IMR-90 (cell line): ENCODE measurements around the gene ERMAP. TPM values are rescaled to one million over a fixed set of nuclear protein-coding genes. Genes with fewer than 3 reads are reported as not detected.

Experiments used
- ATAC-seq: fragments of 200-7000 bp; cut with Tn5 transposase; 2 replicates; pipeline ENCODE4 v1.9.1; 2020; ENCODE audit warnings: low read depth, mild to moderate bottlenecking, moderate library complexity
- BruUV-seq: library from RNA; stranded (reverse); fragments of 400-500 nt; replicated peaks from 2 replicates; lab custom pipeline; 2021; lab: Mats Ljungman, UMichigan
- CTCF ChIA-PET: fragments of 300-600 bp; formaldehyde crosslinking; extraction: SDS; loops from one replicate; lab custom pipeline; 2021; ENCODE audit warnings: antibody characterized with exemption; lab: Yijun Ruan, JAX
- POLR2A ChIA-PET: fragments of 300-600 bp; sonication (Branson Sonifier 250); formaldehyde crosslinking; loops from one replicate; lab custom pipeline; 2022; ENCODE audit warnings: antibody characterized with exemption; ENCODE audit not compliant: unreplicated experiment; lab: Charles Lee
- DNase-seq: peaks from one replicate; pipeline ENCODE4 v3.0.0; 2013
- H2AFZ ChIP-seq: replicated peaks from 2 replicates; pipeline ENCODE3; 2013; ENCODE audit warnings: low read length, mild to moderate bottlenecking; ENCODE audit not compliant: poor library complexity
- H2AK5ac ChIP-seq: 2 replicates; pipeline ENCODE4 v1.6.1; 2013; ENCODE audit warnings: low read depth, low read length, inconsistent platforms
- H2AK9ac ChIP-seq: replicated peaks from 2 replicates; pipeline ENCODE3; 2013; ENCODE audit warnings: mild to moderate bottlenecking, low read depth, low read length, moderate library complexity; ENCODE audit not compliant: poor library complexity
- H2BK120ac ChIP-seq: 2 replicates; pipeline ENCODE4 v1.6.1; 2013; ENCODE audit warnings: low read depth, low read length, inconsistent platforms
- H2BK15ac ChIP-seq: 3 replicates; pipeline ENCODE4 v1.6.1; 2013; ENCODE audit warnings: low read depth, low read length, inconsistent platforms
- H2BK20ac ChIP-seq: 2 replicates; pipeline ENCODE4 v1.6.1; 2013; ENCODE audit warnings: low read depth, mild to moderate bottlenecking, inconsistent platforms, low read length, moderate library complexity
- H2BK5ac ChIP-seq: 2 replicates; pipeline ENCODE4 v1.6.1; 2013; ENCODE audit warnings: mild to moderate bottlenecking, low read depth, low read length, inconsistent platforms; ENCODE audit not compliant: poor library complexity, severe bottlenecking
- H3K14ac ChIP-seq: replicated peaks from 2 replicates; pipeline ENCODE4 v1.6.1; 2013; ENCODE audit warnings: low read depth, low read length, inconsistent platforms
- H3K18ac ChIP-seq: 2 replicates; pipeline ENCODE4 v1.6.1; 2013; ENCODE audit warnings: low read depth, low read length, control low read depth
- H3K23ac ChIP-seq: 2 replicates; pipeline ENCODE4 v1.6.1; 2013; ENCODE audit warnings: low read depth, low read length, inconsistent platforms
- H3K27ac ChIP-seq: 2 replicates; pipeline ENCODE4 v1.5.1; 2013; ENCODE audit warnings: mild to moderate bottlenecking, control low read depth, low read length; ENCODE audit not compliant: insufficient read depth
- H3K27me3 ChIP-seq: 2 replicates; pipeline ENCODE4 v1.6.1; 2013; ENCODE audit warnings: low read length; ENCODE audit not compliant: control insufficient read depth, insufficient read depth
- H3K36me3 ChIP-seq: 2 replicates; pipeline ENCODE4 v1.6.1; 2013; ENCODE audit warnings: low read length, mixed read lengths; ENCODE audit not compliant: control insufficient read depth, insufficient read depth
- H3K4ac ChIP-seq: 2 replicates; pipeline ENCODE4 v1.6.1; 2013; ENCODE audit warnings: low read depth, low read length, inconsistent platforms
- H3K4me1 ChIP-seq: 2 replicates; pipeline ENCODE4 v1.6.1; 2013; ENCODE audit warnings: low read length, mixed read lengths; ENCODE audit not compliant: control insufficient read depth, insufficient read depth
- H3K4me2 ChIP-seq: 2 replicates; pipeline ENCODE4 v1.6.1; 2013; ENCODE audit warnings: low read depth, mild to moderate bottlenecking, control low read depth, low read length, moderate library complexity
- H3K4me3 ChIP-seq: 2 replicates; pipeline ENCODE4 v1.5.1; 2013; ENCODE audit warnings: low read depth, mild to moderate bottlenecking, control low read depth, low read length, moderate library complexity; ENCODE audit not compliant: insufficient read depth
- H3K56ac ChIP-seq: 2 replicates; pipeline ENCODE4 v1.6.1; 2013; ENCODE audit warnings: low read length, inconsistent platforms; ENCODE audit not compliant: insufficient read depth; ENCODE audit errors: extremely low read depth
- H3K79me1 ChIP-seq, 2 experiments: 2 replicates each; pipeline ENCODE4 v1.6.1; 2013; ENCODE audit warnings: low read length in 2 of 2, inconsistent platforms in 1 of 2, low read depth in 1 of 2
- H3K9ac ChIP-seq: 2 replicates; pipeline ENCODE4 v1.6.1; 2013; ENCODE audit warnings: low read depth, low read length, control low read depth
- H3K9me1 ChIP-seq: 2 replicates; pipeline ENCODE4 v1.6.1; 2013; ENCODE audit warnings: low read length, inconsistent platforms; ENCODE audit not compliant: insufficient read depth
- H3K9me3 ChIP-seq: 2 replicates; pipeline ENCODE4 v1.6.1; 2013; ENCODE audit warnings: low read length; ENCODE audit not compliant: control insufficient read depth, insufficient read depth
- H4K20me1 ChIP-seq: 2 replicates; pipeline ENCODE4 v1.6.1; 2013; ENCODE audit warnings: low read length, inconsistent platforms; ENCODE audit not compliant: insufficient read depth
- H4K5ac ChIP-seq: 2 replicates; pipeline ENCODE4 v1.6.1; 2013; ENCODE audit warnings: mild to moderate bottlenecking, low read depth, low read length, control low read depth
- H4K8ac ChIP-seq, 2 experiments: 2 replicates each; pipeline ENCODE4 v1.6.1; 2013; ENCODE audit warnings: low read depth in 2 of 2, low read length in 2 of 2, control low read depth in 1 of 2, inconsistent platforms in 1 of 2
- H4K91ac ChIP-seq: 2 replicates; pipeline ENCODE4 v1.6.1; 2013; ENCODE audit warnings: low read depth, low read length, inconsistent platforms; ENCODE audit not compliant: insufficient read depth
- BHLHE40 ChIP-seq: fragments of 150-350 bp; IDR thresholded peaks from 2 replicates; pipeline ENCODE4 v1.6.1; 2016; ENCODE audit warnings: mild to moderate bottlenecking, low read depth, low read length
- CHD1 ChIP-seq: IDR thresholded peaks from 2 replicates; pipeline ENCODE4 v1.6.1; 2012; ENCODE audit warnings: low read depth, low read length, improper control_type of control experiment
- CTCF ChIP-seq: conservative IDR thresholded peaks from 2 replicates; pipeline ENCODE4 v1.5.1; 2012; ENCODE audit warnings: mild to moderate bottlenecking, low read depth, low read length, improper control_type of control experiment
- ELK1 ChIP-seq: fragments of 150-350 bp; IDR thresholded peaks from 2 replicates; pipeline ENCODE4 v1.6.1; 2016; ENCODE audit warnings: low read depth, mild to moderate bottlenecking, low read length, moderate library complexity, borderline replicate concordance
- FOS ChIP-seq: fragments of 150-350 bp; IDR thresholded peaks from 2 replicates; pipeline ENCODE4 v1.6.1; 2016; ENCODE audit warnings: low read depth, low read length
- MAFK ChIP-seq: IDR thresholded peaks from 2 replicates; pipeline ENCODE4 v1.6.1; 2012; ENCODE audit warnings: low read depth, low read length, improper control_type of control experiment
- MAZ ChIP-seq: IDR thresholded peaks from 2 replicates; pipeline ENCODE4 v1.6.1; 2012; ENCODE audit warnings: low read depth, mild to moderate bottlenecking, low read length, improper control_type of control experiment, moderate library complexity, borderline replicate concordance
- NFE2L2 ChIP-seq: fragments of 150-350 bp; IDR thresholded peaks from 2 replicates; pipeline ENCODE4 v1.6.1; 2016; ENCODE audit warnings: low read depth, mild to moderate bottlenecking, low read length
- POLR2A ChIP-seq: IDR thresholded peaks from 2 replicates; pipeline ENCODE4 v1.6.1; 2012; ENCODE audit warnings: mild to moderate bottlenecking, low read depth, low read length
- RAD21 ChIP-seq: IDR thresholded peaks from 2 replicates; pipeline ENCODE4 v1.6.1; 2012; ENCODE audit warnings: low read length, improper control_type of control experiment
- RCOR1 ChIP-seq: IDR thresholded peaks from 2 replicates; pipeline ENCODE4 v1.6.1; 2012; ENCODE audit warnings: mild to moderate bottlenecking, low read length, improper control_type of control experiment; ENCODE audit not compliant: insufficient replicate concordance
- SMC3 ChIP-seq: fragments of 150-350 bp; IDR thresholded peaks from 2 replicates; pipeline ENCODE4 v1.6.1; 2016; ENCODE audit warnings: low read depth, mild to moderate bottlenecking, antibody characterized with exemption, low read length, moderate library complexity
- USF2 ChIP-seq: fragments of 150-350 bp; IDR thresholded peaks from 2 replicates; pipeline ENCODE4 v1.6.1; 2017; ENCODE audit warnings: mild to moderate bottlenecking, antibody characterized with exemption, low read length, low read depth
- WGBS, 2 experiments: methylation state at CpG; one replicate each; pipeline versions ENCODE4 v1.1.5 to v1.1.7; 2013; ENCODE audit warnings: missing lambda C conversion rate in 2 of 2; ENCODE audit not compliant: insufficient read length in 1 of 2; ENCODE audit errors: extremely low coverage in 2 of 2; 5-methylcytosine and 5-hydroxymethylcytosine counted together
- dilution Hi-C: fragments of 300-500 bp; cut with HindIII; formaldehyde crosslinking; loops from one replicate; pipeline ENCODE4 v1.14.3; 2018; ENCODE audit warnings: low sequenced_read_pairs; ENCODE audit not compliant: unreplicated experiment
- in situ Hi-C: fragments of 300-500 bp; cut with MboI; formaldehyde crosslinking; loops from 3 replicates; pipeline ENCODE4 v1.14.3; 2019; ENCODE audit warnings: low sequenced_read_pairs, inconsistent platforms, mixed read lengths
- intact Hi-C: fragments of 100-400 bp; cut with micrococcal nuclease; formaldehyde crosslinking; loops from 2 replicates; pipeline ENCODE4 v1.10.0; 2022
- polyA plus RNA-seq, 3 experiments: library from polyadenylated mRNA; depleted of rRNA; stranded (reverse); fragments of >200 nt; gene quantifications; 2 replicates each; pipeline ENCODE4 v1.2.3, GENCODE V29; 2012; ENCODE audit warnings: low replicate concordance in 1 of 3
- total RNA-seq: library from RNA; depleted of rRNA; stranded (reverse); fragments of >200 nt; gene quantifications from 2 replicates; pipeline ENCODE4 v1.2.3, GENCODE V29; 2012

The ERMAP gene
- total and polyA plus RNA-seq, 2 of the 4 experiments (the other 2 are of a cell fraction) = 5.0 to 7.2 TPM

- Histone ChIP-seq H3K23ac (no peak overlapping the region), H3K27me3 (peaks cover 12% of the 10 kb centered on the region), H4K20me1 (no peaks in the 10 kb centered on the region; the same call in 1 of the 2 replicates), H4K91ac (no peak overlapping the region), H2BK20ac (no peak overlapping the region), H3K9me1 (no peaks in the 10 kb centered on the region), H4K8ac (no peak overlapping the region), H2AK5ac (no peak overlapping the region), H4K5ac (no peak overlapping the region), H3K18ac (no peak overlapping the region), H3K4ac (no peak overlapping the region), H3K27ac (no peak overlapping the region), H3K4me1 (no peaks in the 10 kb centered on the region), H2BK5ac (no peak overlapping the region), H2AK9ac (no peak overlapping the region), H3K4me2 (no peak overlapping the region), H3K9me3 (no peaks in the 10 kb centered on the region), H3K14ac (no peak overlapping the region), H3K36me3 (no peaks in the 10 kb centered on the region), H3K4me3 (no peak overlapping the region), H3K56ac (no peak overlapping the region), H2BK15ac (no peak overlapping the region), H3K9ac (no peak overlapping the region), H3K79me1 (no peaks in the 10 kb centered on the region), H2BK120ac (no peak overlapping the region), H2AFZ (no peak overlapping the region)
- CTCF ChIA-PET = no interaction called here
- dilution Hi-C loops = no loop called here
- TF ChIP-seq RCOR1 (no peak), ELK1 (no peak), POLR2A (no peak), MAFK (no peak), CHD1 (no peak), CTCF (no peak), FOS (no peak), NFE2L2 (no peak), RAD21 (no peak), BHLHE40 (no peak), USF2 (no peak), MAZ (no peak), SMC3 (no peak)
- in situ Hi-C loops = no loop called here
- DNase-seq (no peak), ATAC-seq (no peak)
- POLR2A ChIA-PET = no interaction called here
- 100% methylated on average over 1 of the region's 4 CpGs; no CpG with 5 or more reads in 1 of the 2 experiments for WGBS, 2 experiments
- no TSS peak for BruUV-seq
- intact Hi-C loops = no loop called here
Measured at GRCh38 chr1:42889264-42889663, 72.3 kb downstream of the ERMAP start.
